Upper lobe of left lung (tissue), 4 donors: ENCODE data around the gene TXNDC17.

Experiments
- EP300 ChIP-seq, 4 donors: sonication (generic); formaldehyde crosslinking; IDR thresholded peaks; one replicate each; pipeline ENCODE4 v1.5.1; 2017; ENCODE audit warnings: antibody characterized with exemption in 4 of 4, control low read depth in 2 of 4
- POLR2A ChIP-seq, 4 donors: fragments of 450-650 bp; IDR thresholded peaks; one replicate each; pipeline ENCODE4 v1.5.1; 2016 to 2017; ENCODE audit warnings: antibody characterized with exemption in 4 of 4, mild to moderate bottlenecking in 2 of 4
- POLR2AphosphoS5 ChIP-seq, 2 donors: sonication (generic); formaldehyde crosslinking; IDR thresholded peaks; one replicate each; pipeline ENCODE4 v1.5.1; 2017; ENCODE audit warnings: antibody characterized with exemption in 2 of 2
- TF ChIP-seq, protein P1 (sequence below), 6 experiments: fragments of 450-650 bp in 4 of 6; fragments of 200-600 bp in 2 of 6; sonication (generic) in 2 of 6; IDR thresholded peaks; one replicate each; pipeline ENCODE4 v1.5.1; 2016 to 2019; ENCODE audit warnings: antibody characterized with exemption in 6 of 6

DNA sequence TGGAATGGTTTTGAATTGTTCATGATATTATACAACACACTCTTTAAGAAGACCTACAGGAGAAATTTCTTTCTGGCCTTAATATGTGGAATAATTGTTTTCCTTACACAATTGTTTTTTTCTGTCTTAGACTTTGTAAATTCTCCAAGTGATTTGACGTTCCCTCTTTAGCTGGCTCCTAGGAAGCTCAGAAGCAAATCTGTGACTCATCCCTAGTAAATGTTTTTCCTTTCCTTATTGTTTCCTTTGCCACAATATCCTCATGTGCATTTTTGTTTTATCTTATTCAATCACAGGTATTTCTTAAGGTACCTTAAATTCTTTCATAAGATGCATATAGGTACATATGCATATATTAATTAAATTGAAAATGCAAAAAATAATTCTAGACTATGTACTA is 13.8 kb upstream of the TXNDC17 start:
- TF ChIP-seq, protein P1, sequence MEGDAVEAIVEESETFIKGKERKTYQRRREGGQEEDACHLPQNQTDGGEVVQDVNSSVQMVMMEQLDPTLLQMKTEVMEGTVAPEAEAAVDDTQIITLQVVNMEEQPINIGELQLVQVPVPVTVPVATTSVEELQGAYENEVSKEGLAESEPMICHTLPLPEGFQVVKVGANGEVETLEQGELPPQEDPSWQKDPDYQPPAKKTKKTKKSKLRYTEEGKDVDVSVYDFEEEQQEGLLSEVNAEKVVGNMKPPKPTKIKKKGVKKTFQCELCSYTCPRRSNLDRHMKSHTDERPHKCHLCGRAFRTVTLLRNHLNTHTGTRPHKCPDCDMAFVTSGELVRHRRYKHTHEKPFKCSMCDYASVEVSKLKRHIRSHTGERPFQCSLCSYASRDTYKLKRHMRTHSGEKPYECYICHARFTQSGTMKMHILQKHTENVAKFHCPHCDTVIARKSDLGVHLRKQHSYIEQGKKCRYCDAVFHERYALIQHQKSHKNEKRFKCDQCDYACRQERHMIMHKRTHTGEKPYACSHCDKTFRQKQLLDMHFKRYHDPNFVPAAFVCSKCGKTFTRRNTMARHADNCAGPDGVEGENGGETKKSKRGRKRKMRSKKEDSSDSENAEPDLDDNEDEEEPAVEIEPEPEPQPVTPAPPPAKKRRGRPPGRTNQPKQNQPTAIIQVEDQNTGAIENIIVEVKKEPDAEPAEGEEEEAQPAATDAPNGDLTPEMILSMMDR (IDR thresholded peaks at IDR 0.05), result no peak
- TF ChIP-seq EP300 (IDR thresholded peaks at IDR 0.05), result no peak
- no peak for TF ChIP-seq POLR2A (IDR thresholded peaks at IDR 0.05)
- TF ChIP-seq POLR2AphosphoS5 (IDR thresholded peaks at IDR 0.05), result no peak
